Tibial artery (tissue), 4 donors: ENCODE results near the gene CDKN2B-AS1.

Experiments used
- DNase-seq, 2 donors: peaks; one replicate each; pipeline ENCODE4 v3.0.0-alpha.2; 2019
- H3K27ac ChIP-seq, 2 donors: fragments of 200-600 bp; sonication (generic) in 1 of 2; 1 replicate in 1 of 2; 2 replicates in 1 of 2; pipeline ENCODE4 v1.5.1; 2018 to 2019; ENCODE audit warnings: mild to moderate bottlenecking in 1 of 2
- H3K27me3 ChIP-seq, 2 donors: fragments of 200-600 bp; sonication (generic) in 1 of 2; one replicate each; pipeline versions ENCODE4 v1.5.1 to v1.6.0; 2016 to 2019
- H3K36me3 ChIP-seq, 3 donors: fragments of 200-600 bp; sonication (generic) in 2 of 3; one replicate each; pipeline ENCODE4 v1.5.1; 2016 to 2019; ENCODE audit warnings: mild to moderate bottlenecking in 2 of 3
- H3K4me1 ChIP-seq, 4 donors: fragments of 200-600 bp; sonication (generic) in 2 of 4; 1 replicate in 3 of 4; 2 replicates in 1 of 4; pipeline ENCODE4 v1.5.1; 2016 to 2019
- H3K4me3 ChIP-seq, 2 donors: fragments of 200-600 bp; sonication (generic) in 1 of 2; 1 replicate in 1 of 2; 2 replicates in 1 of 2; pipeline ENCODE4 v1.5.1; 2018 to 2019; ENCODE audit warnings: mild to moderate bottlenecking in 2 of 2
- H3K9me3 ChIP-seq, 3 donors: fragments of 200-600 bp; sonication (generic) in 1 of 3; one replicate each; pipeline ENCODE4 v1.5.1; 2016 to 2019
- intact Hi-C: fragments of 100-400 bp; cut with DNase I; formaldehyde crosslinking; loops from one replicate; pipeline ENCODE4 v1.15.0; 2023; ENCODE audit warnings: low total_unique reads
- TF ChIP-seq, protein P1 (sequence below), 2 experiments: fragments of 200-600 bp in 1 of 2; fragments of 450-650 bp in 1 of 2; IDR thresholded peaks; one replicate each; pipeline ENCODE4 v1.5.1; 2017 to 2019; ENCODE audit warnings: antibody characterized with exemption in 2 of 2, mild to moderate bottlenecking in 1 of 2, moderate library complexity in 1 of 2

Gene CDKN2B-AS1

DNA sequence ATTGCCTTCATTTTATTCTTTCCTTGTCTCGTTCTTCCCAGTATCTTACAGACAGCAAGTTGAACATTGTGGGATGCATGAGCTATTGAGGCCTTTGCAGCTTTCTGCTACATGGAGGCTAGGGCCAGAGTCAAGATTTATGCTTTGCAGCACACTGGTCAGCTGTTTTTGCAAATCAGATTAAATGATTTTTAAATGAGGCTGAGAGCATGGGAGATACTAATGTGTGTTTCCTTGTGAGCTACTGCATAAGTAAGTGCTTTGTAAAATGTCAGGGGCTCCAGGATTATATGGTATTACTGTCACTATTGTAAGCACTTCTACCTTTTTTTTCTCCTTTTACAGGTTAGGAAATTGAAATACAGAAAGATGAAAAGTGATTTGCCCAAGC lies 125.6 kb downstream of the CDKN2B-AS1 start:
- no peaks in the 10 kb centered on the region for H3K9me3 ChIP-seq
- H3K4me3 ChIP-seq: no peak overlapping the region
- intact Hi-C loops: no loop called here
- H3K36me3 ChIP-seq: no peaks in the 10 kb centered on the region
- no peaks in the 10 kb centered on the region for H3K27me3 ChIP-seq
- H3K4me1 ChIP-seq: no peaks in the 10 kb centered on the region
- TF ChIP-seq, protein P1, sequence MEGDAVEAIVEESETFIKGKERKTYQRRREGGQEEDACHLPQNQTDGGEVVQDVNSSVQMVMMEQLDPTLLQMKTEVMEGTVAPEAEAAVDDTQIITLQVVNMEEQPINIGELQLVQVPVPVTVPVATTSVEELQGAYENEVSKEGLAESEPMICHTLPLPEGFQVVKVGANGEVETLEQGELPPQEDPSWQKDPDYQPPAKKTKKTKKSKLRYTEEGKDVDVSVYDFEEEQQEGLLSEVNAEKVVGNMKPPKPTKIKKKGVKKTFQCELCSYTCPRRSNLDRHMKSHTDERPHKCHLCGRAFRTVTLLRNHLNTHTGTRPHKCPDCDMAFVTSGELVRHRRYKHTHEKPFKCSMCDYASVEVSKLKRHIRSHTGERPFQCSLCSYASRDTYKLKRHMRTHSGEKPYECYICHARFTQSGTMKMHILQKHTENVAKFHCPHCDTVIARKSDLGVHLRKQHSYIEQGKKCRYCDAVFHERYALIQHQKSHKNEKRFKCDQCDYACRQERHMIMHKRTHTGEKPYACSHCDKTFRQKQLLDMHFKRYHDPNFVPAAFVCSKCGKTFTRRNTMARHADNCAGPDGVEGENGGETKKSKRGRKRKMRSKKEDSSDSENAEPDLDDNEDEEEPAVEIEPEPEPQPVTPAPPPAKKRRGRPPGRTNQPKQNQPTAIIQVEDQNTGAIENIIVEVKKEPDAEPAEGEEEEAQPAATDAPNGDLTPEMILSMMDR (IDR thresholded peaks at IDR 0.05): no peak
- no peak overlapping the region for H3K27ac ChIP-seq
- DNase-seq: no peak

DNA sequence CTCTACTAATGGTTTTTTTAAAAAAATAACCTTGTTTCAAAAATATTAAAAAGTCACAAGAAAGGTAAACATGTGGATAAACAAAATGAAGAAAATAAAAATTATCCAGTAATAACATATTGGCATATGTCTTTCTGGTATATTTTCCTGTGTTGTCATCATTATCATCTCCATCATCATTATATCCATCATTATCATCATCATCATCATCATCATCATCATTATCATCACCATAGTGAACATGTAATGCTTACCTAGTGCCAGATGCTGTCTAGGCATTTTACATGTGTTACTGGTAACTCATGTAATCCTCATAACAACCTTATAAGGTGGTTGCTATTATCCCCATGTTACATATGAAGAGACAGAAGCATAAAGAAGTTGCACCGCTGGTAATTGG lies 126.0 kb downstream of the CDKN2B-AS1 start:
- no peaks in the 10 kb centered on the region for H3K4me1 ChIP-seq
- intact Hi-C loops: no loop called here

DNA sequence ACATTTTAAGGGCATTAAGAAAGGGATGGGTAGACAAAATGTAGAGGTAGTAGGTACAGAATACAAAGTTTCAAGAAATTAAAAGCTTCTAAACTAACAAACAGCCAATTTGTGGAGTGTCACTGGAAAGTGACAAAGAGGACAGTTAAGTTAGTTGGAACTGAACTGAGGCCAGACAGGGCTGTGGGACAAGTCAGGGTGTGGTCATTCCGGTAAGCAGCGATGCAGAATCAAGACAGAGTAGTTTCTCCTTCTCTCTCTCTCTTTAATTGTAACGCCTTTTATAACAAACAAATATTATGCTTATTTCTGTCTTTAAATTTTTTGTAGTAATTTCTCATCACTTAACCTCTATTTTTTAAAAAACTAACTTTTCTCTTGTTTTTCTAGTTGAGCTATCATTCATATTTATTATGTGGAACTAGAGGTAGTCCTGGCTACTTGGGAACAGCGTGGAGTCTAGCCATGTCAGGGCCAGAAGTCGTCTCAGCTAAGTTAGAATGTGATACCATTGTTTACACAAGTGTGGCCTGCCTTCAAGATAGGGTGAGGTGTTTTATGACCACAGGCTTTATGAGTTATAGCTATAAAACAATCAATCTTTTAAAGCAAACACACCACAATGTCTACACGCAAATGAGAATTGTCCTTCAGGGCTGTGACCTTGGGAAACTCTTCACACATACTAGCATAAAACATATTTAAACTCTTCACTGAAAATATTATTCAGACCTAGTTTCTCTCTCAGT lies 129.8 kb downstream of the CDKN2B-AS1 start:
- no peaks in the 10 kb centered on the region for H3K9me3 ChIP-seq
- H3K4me3 ChIP-seq: no peak overlapping the region
- H3K4me1 ChIP-seq: no peaks in the 10 kb centered on the region
- intact Hi-C loops: no loop called here
- no peaks in the 10 kb centered on the region for H3K27me3 ChIP-seq
- DNase-seq: no peak
- H3K27ac ChIP-seq: no peak overlapping the region
- TF ChIP-seq, protein P1 (IDR thresholded peaks at IDR 0.05): no peak
- H3K36me3 ChIP-seq: no peaks in the 10 kb centered on the region

More for the DNA sequence above, 126.0 kb downstream of the CDKN2B-AS1 start:
- Histone ChIP-seq H3K9me3 (no peaks in the 10 kb centered on the region), H3K27ac (no peak overlapping the region), H3K27me3 (no peaks in the 10 kb centered on the region), H3K4me3 (no peak overlapping the region), H3K36me3 (no peaks in the 10 kb centered on the region)
- no peak for DNase-seq
- TF ChIP-seq, protein P1 (IDR thresholded peaks at IDR 0.05): no peak

DNA sequence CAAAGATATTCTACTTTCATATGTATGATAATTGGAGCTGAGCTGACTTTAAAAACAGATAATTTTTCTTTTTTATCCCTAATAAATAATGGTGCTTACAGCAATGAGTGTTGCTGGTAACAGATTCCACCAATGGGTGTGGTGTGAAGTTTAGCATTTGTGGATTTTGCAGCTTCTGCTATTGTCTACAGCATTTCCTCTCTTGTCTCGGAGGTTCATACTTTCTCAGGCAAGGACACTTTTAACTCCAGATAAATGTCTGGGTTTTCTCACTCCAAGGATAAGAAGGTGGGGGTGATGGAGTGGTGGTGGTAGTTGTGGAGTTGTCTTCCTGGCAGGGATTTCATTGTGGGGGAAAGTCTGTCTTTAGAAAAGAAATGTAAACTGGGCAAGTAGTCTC lies 134.5 kb downstream of the CDKN2B-AS1 start:
- intact Hi-C loops: no loop called here
- H3K27me3 ChIP-seq: no peaks in the 10 kb centered on the region
- H3K4me1 ChIP-seq: no peaks in the 10 kb centered on the region
- TF ChIP-seq, protein P1 (IDR thresholded peaks at IDR 0.05): no peak
- DNase-seq: no peak
- no peaks in the 10 kb centered on the region for H3K36me3 ChIP-seq
- H3K27ac ChIP-seq: no peak overlapping the region
- H3K9me3 ChIP-seq: no peaks in the 10 kb centered on the region
- H3K4me3 ChIP-seq: no peak overlapping the region

DNA sequence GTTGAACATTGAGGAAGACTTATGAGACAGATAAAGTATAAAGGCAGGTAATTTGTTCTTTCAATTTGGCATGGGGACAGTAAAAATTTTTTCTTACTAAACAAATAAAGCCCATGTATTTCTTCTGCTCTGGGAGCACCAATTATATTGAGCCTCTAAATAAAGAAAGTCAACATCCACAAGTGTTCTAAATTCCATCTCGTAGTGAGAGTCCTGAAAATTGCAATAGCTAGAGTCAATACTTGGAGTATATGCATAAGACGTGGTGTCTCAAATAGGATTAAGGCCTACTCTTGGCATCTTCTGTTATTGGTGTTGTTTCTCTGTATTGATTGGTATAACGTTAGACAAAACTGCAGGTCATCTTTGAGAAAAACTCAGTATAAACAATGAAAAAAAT lies 135.0 kb downstream of the CDKN2B-AS1 start:
- Histone ChIP-seq H3K4me1 (no peaks in the 10 kb centered on the region), H3K36me3 (no peaks in the 10 kb centered on the region), H3K9me3 (no peaks in the 10 kb centered on the region), H3K27ac (no peak overlapping the region), H3K27me3 (no peaks in the 10 kb centered on the region), H3K4me3 (no peak overlapping the region)
- DNase-seq: no peak
- intact Hi-C loops: no loop called here
- TF ChIP-seq, protein P1 (IDR thresholded peaks at IDR 0.05): no peak
